NCI-H2081 (cell line): ENCODE measurements around the gene IL1RAPL2.
"Not testable (repeated sequence)": the region's sequence is repeated elsewhere in the genome, so short reads cannot be mapped to it uniquely, and the experiment has no call there.

Experiments
- DNase-seq, 2 experiments: peaks; one replicate each; lab custom pipeline; 2025; lab: John Stamatoyannopoulos, UW

Gene IL1RAPL2

DNA sequence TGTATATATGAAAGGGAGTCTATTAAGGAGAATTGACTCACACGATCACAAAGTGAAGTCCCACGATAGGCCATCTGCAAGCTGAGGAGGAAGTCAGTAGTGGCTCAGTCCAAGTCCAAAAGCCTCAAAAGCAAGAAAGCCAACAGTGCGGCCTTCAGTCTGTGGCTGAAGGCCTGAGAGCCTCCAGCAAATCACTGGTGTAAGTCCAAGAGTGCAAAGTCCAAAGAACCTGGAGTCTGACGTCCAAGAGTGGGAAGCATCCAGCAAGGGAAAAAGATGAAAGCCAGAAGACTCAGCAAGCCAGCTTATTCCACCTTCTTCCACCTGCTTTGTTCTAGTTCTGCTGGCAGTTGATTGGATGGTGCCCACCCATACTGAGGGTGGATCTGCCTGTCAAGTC lies 104.1 kb downstream of the IL1RAPL2 start:
- no peak for DNase-seq

DNA sequence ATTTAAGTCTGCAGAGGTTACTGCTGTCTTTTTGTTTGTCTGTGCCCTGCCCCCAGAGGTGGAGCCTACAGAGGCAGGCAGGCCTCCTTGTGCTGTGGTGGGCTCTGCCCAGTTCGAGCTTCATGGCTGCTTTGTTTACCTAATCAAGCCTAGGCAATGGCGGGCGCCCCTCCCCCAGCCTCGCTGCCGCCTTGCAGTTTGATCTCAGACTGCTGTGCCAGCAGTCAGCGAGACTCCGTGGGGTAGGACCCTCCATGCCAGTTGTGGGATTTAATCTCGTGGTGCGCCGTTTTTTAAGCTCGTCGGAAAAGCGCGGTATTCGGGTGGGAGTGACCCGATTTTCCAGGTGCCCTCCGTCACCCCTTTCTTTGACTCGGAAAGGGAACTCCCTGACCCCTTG lies 111.5 kb downstream of the IL1RAPL2 start:
- DNase-seq: not testable (repeated sequence)

GRCh38 chrX:104679175-104679574 lies 113.2 kb downstream of the IL1RAPL2 start:
- no peak for DNase-seq

GRCh38 chrX:104681214-104681613 lies 115.2 kb downstream of the IL1RAPL2 start:
- no peak for DNase-seq

DNA sequence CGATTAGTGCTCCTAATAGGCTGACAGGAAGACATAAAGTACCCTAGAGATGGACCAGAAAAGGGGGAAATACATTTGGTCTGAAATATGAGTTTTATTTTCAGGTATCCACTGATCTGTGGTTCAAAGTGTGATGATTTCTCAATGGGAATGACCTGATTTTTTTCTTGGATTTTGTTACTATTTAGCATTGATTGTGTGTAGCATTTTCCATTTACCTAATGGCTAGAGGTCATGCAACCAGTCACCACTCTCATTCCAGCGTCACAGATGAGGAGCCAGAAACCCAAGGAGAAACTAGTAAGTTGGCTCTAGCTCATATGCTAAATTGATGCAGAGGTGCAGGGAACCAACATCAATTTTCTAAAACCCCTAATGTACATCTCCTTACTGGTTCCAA lies 118.1 kb downstream of the IL1RAPL2 start:
- no peak for DNase-seq

GRCh38 chrX:104695593-104695992 lies 129.6 kb downstream of the IL1RAPL2 start:
- DNase-seq: no peak

- no peak for DNase-seq
Observed at GRCh38 chrX:104696667-104697066, 130.7 kb downstream of the IL1RAPL2 start.

GRCh38 chrX:104697294-104697693 lies 131.3 kb downstream of the IL1RAPL2 start:
- no peak for DNase-seq

- DNase-seq: no peak
Observed at GRCh38 chrX:104707042-104707441, 141.0 kb downstream of the IL1RAPL2 start.

GRCh38 chrX:104707572-104707971 lies 141.6 kb downstream of the IL1RAPL2 start:
- DNase-seq: no peak

- DNase-seq: no peak
Observed at GRCh38 chrX:104712515-104712914, 146.5 kb downstream of the IL1RAPL2 start.

DNA sequence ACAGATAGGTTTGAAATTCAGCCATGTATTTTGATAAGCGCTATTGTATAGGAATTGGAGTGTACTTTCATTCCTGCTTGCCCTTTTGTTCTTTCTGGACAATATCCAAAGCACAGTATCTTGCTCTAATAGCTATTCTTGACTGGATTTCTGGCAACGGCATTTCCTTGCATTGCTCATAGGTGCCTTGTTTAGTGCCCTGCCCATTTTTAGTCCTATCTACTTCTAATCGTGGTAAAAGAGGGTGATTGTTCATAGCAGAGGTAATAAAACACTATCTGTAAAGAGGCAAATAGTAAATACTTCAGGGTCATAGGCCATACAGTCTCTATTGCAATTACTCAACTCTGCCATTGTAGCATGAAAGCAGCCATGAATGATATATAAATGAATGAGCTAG lies 155.9 kb downstream of the IL1RAPL2 start:
- no peak for DNase-seq

GRCh38 chrX:104728456-104728855 lies 162.5 kb downstream of the IL1RAPL2 start:
- DNase-seq: no peak

GRCh38 chrX:104742355-104742754 lies 176.4 kb downstream of the IL1RAPL2 start:
- no peak for DNase-seq

DNA sequence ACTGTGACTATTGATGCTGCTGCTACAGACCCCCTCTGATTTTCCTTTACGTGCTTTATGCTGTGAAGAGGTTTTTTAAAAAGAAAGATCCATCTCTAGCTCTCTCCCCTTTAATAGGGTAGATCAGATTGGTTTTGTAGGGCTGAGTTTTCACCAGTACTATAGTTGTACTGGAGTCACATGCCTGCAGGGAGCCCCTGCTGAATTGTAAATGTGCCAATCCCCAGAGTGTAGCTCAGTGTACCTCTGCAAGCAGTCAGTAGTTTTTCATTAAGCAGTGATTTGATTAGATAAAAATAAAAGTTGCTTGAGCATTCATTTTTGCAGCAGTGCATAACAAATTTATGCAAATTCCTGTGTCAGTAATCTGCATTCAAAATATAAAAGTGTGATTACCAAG lies 179.2 kb downstream of the IL1RAPL2 start:
- no peak for DNase-seq

DNA sequence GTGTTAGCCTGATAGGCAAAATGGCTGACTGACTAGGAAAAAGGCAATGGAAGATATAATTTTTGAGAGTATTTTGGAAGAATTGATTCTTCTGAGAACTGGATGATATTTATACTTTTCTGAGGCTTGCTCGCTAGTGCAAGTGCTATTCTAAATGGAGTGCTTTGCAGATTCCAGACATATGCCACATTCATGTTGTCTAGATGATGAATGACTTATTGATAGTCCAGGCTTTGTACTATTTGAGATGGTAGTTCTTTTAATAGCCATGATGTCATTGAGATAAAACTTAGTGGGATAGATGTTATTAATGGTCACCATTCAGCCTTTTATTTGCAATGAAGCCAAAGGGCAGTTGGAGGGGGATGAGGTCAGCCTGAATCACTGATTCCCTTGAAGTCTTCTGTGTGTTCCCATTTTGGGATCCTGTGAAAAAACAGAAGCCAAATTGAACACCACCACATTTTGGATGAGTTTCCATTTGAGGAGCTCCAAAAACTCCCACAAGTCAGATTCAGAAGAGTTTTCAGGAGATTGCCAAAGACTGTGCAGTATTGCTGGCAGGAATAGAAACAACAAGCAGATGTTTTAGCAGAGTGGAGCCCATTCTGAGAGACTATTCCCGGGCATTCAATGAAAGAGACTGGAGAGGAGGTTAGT lies 184.1 kb downstream of the IL1RAPL2 start:
- DNase-seq: no peak

- DNase-seq: no peak
Observed at GRCh38 chrX:104762641-104763040, 196.6 kb downstream of the IL1RAPL2 start.

- no peak for DNase-seq
Observed at GRCh38 chrX:104789784-104790183, 223.8 kb downstream of the IL1RAPL2 start.

DNA sequence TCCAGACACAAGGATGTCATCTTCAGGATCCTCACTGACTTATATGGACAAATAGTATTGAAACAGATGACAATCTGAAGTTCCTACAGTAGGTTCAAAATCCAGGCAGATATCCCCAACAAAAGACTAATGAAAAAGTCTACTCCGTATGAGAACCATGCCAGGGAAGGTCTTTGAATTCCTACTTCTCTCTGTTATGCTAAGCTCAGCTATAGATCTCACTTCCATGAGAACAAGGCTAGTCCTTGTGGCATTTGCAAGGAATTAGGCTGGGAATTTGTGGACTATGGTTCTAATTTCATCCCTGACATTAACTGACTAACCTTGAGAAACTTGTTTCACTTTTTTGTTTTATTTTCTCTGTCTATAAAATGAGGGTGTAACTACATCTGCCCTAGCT lies 229.8 kb downstream of the IL1RAPL2 start:
- no peak for DNase-seq

DNA sequence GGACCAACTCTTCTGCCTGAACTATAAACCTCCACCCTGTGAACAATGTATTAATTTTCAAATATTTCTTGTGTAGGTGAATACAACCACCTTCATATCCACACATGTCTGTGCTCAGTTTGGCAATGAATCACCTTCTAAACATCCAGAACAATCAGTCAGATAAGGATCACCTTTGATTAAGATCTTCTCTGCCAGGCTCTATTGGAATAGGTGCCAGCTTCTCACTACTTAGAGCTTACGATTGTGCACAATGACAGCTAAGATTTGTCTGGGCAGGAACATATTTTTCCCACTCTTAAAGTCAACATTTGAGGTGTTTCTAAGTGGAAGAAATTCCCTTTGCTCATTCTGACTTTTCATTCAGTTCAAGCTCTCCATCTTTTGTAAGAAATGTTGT lies 237.2 kb downstream of the IL1RAPL2 start:
- DNase-seq: no peak

DNA sequence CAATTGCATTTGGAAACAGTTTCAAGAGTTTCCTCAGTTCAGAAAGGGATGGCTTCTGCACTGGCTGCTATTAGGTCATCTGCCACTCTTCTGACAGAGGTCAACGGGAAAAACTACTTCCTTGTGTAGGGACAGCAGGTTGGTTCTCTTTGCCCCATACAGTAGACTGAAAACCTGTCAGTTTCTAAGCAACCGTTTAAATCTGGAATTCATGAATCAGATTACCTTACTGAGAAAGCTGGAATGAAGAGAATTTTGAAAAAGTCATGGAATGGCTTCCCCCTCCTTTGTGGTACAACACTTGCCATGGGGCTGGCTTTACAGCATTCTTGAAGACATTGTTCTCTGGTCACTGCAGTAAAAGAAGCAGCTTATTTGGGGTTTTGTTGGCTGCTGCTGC lies 240.3 kb downstream of the IL1RAPL2 start:
- DNase-seq: no peak

- no peak for DNase-seq
Observed at GRCh38 chrX:104833401-104833800, 267.4 kb downstream of the IL1RAPL2 start.

- no peak for DNase-seq
Observed at GRCh38 chrX:104842646-104843045, 276.6 kb downstream of the IL1RAPL2 start.

DNA sequence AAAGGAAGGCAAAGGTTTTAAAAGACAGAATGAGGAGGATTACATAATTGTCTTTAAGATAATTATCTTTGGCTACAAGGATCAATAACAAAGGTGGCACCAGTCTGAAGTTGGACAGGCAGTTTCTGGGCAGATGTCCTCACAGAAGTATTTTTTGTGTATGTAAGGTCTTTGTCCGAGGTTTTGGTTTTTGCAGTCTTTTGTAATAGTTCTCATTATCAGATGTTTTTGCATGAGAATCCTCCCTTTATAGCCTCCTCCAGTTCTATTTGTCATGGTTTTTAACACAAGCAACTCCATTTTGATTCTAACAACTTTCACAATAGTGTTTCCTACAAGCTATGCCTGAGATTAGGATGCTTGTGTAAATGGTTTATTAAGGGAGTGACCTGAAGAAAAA lies 286.2 kb downstream of the IL1RAPL2 start:
- no peak for DNase-seq

GRCh38 chrX:104854188-104854587 lies 288.2 kb downstream of the IL1RAPL2 start:
- no peak for DNase-seq
